Common myeloid progenitor, CD34-positive (primary cell): Measurements from ENCODE around the gene USP35.

Source experiments
- CTCF ChIA-PET: fragments of 350-600 bp; sonication (Branson Sonifier 250); formaldehyde crosslinking; loops from one replicate; lab custom pipeline; 2021; ENCODE audit warnings: antibody characterized with exemption; lab: Charles Lee
- POLR2A ChIA-PET: fragments of 350-600 bp; sonication (Branson Sonifier 250); formaldehyde crosslinking; loops from one replicate; lab custom pipeline; 2021; ENCODE audit warnings: antibody characterized with exemption; lab: Charles Lee
- DNase-seq, 3 donors: peaks; one replicate each; pipeline versions ENCODE4 v3.0.0 to v3.0.0-alpha.2; 2013
- H3K27ac ChIP-seq, 2 experiments: 1 replicate in 1 of 2; 2 replicates in 1 of 2; pipeline ENCODE4 v1.7.0; 2013; ENCODE audit warnings: inconsistent platforms in 2 of 2, low read length in 2 of 2, mild to moderate bottlenecking in 2 of 2, low read depth in 1 of 2, moderate library complexity in 1 of 2; ENCODE audit not compliant: severe bottlenecking in 2 of 2, insufficient read depth in 1 of 2, poor library complexity in 1 of 2
- H3K27me3 ChIP-seq, 5 experiments: replicated peaks in 2 of 5; 1 replicate in 3 of 5; 2 replicates in 2 of 5; pipeline versions ENCODE4 v1.6.1 to v1.7.0; 2013; ENCODE audit warnings: low read length in 4 of 5, mild to moderate bottlenecking in 2 of 5, moderate library complexity in 2 of 5, inconsistent platforms in 1 of 5; ENCODE audit not compliant: insufficient read depth in 5 of 5, control insufficient read depth in 4 of 5
- H3K36me3 ChIP-seq, 4 experiments: 1 replicate in 2 of 4; 2 replicates in 2 of 4; pipeline versions ENCODE4 v1.6.1 to v1.7.0; 2013; ENCODE audit warnings: low read length in 3 of 4, control low read depth in 1 of 4, mild to moderate bottlenecking in 1 of 4; ENCODE audit not compliant: control insufficient read depth in 4 of 4, insufficient read depth in 4 of 4
- H3K4me1 ChIP-seq, 4 experiments: 1 replicate in 3 of 4; 2 replicates in 1 of 4; pipeline versions ENCODE4 v1.6.1 to v1.7.1; 2013; ENCODE audit warnings: low read length in 3 of 4, mild to moderate bottlenecking in 3 of 4, control low read depth in 1 of 4, inconsistent platforms in 1 of 4, moderate library complexity in 1 of 4; ENCODE audit not compliant: control insufficient read depth in 4 of 4, insufficient read depth in 4 of 4; ENCODE audit errors: control extremely low read depth in 1 of 4
- H3K4me3 ChIP-seq, 7 experiments: 1 replicate in 4 of 7; 2 replicates in 3 of 7; pipeline versions ENCODE4 v1.5.1 to v1.7.0; 2013; ENCODE audit warnings: mild to moderate bottlenecking in 7 of 7, low read length in 6 of 7, moderate library complexity in 6 of 7, inconsistent platforms in 2 of 7, low read depth in 2 of 7, control low read depth in 1 of 7; ENCODE audit not compliant: insufficient read depth in 4 of 7, control insufficient read depth in 1 of 7; ENCODE audit errors: extremely low read depth in 1 of 7
- H3K9me3 ChIP-seq, 5 experiments: 1 replicate in 4 of 5; 2 replicates in 1 of 5; pipeline versions ENCODE4 v1.6.1 to v1.7.1; 2013; ENCODE audit warnings: low read length in 4 of 5, mild to moderate bottlenecking in 2 of 5, inconsistent platforms in 1 of 5, low read depth in 1 of 5, moderate library complexity in 1 of 5; ENCODE audit not compliant: control insufficient read depth in 4 of 5, insufficient read depth in 2 of 5; ENCODE audit errors: control extremely low read depth in 1 of 5
- WGBS: methylation state at CpG from one replicate; pipeline ENCODE4 v1.1.5; 2013; ENCODE audit not compliant: insufficient coverage; 5-methylcytosine and 5-hydroxymethylcytosine counted together

USP35 gene

GRCh38 chr11:78224906-78225420 is 36.2 kb downstream of the USP35 start:
- Histone ChIP-seq H3K4me1 (peaks cover 2 to 14% (median 7%) of the 10 kb centered on the region in 4 experiments), H3K9me3 (no peaks in the 10 kb centered on the region), H3K4me3 (no peak overlapping the region), H3K36me3 (peaks cover 21 to 66% (median 47%) of the 10 kb centered on the region in 4 experiments), H3K27ac (no peak overlapping the region), H3K27me3 (no peaks in the 10 kb centered on the region)
- WGBS = 100% methylated on average over 3 of the region's 7 CpGs
- CTCF ChIA-PET = interaction anchor here (0.8 to 6.5 kb wide), 3 partner anchors 14 to 340 kb away, joined by 3 to 67 read pairs (median 3); partner anchors contain the start of gene USP35
- no peak for DNase-seq
- POLR2A ChIA-PET = no interaction called here

- WGBS = 99% methylated on average over 10 of the region's 12 CpGs
- no peak for DNase-seq
These were observed 38.3 kb downstream of the USP35 start for GRCh38 chr11:78226684-78227680.

GRCh38 chr11:78227921-78228320 is 39.2 kb downstream of the USP35 start:
- CTCF ChIA-PET = interaction anchor here (0.7 to 6.5 kb wide), 30 partner anchors 8 to 360 kb away, joined by 3 to 67 read pairs (median 4); no protein-coding TSS in a partner anchor
- Histone ChIP-seq H3K4me3 (no peak overlapping the region), H3K4me1 (peaks cover 2 to 22% (median 11%) of the 10 kb centered on the region in 4 experiments), H3K9me3 (no peaks in the 10 kb centered on the region), H3K27ac (peak overlapping the region in 1 of 2 experiments; percentile 3), H3K36me3 (peaks cover 14 to 40% (median 24%) of the 10 kb centered on the region in 4 experiments), H3K27me3 (no peaks in the 10 kb centered on the region)
- DNase-seq = no peak
- WGBS = 84% methylated on average over 4 of the region's 4 CpGs
- POLR2A ChIA-PET = interaction anchor here (1.2 kb wide), 1 partner anchor 188 kb away, joined by 5 read pairs; no protein-coding TSS in a partner anchor

More at GRCh38 chr11:78226684-78227680, 38.3 kb downstream of the USP35 start:
- H3K4me3 ChIP-seq = no peak overlapping the region
- ChIA-PET POLR2A (interaction anchor here (1.2 kb wide), 1 partner anchor 189 kb away, joined by 5 read pairs; no protein-coding TSS in a partner anchor), CTCF (interaction anchor here (1.0 to 6.5 kb wide), 10 partner anchors 13 to 346 kb away, joined by 3 to 67 read pairs (median 4); no protein-coding TSS in a partner anchor)
- H3K9me3 ChIP-seq = no peaks in the 10 kb centered on the region
- H3K4me1 ChIP-seq = peaks cover 2 to 22% (median 11%) of the 10 kb centered on the region in 4 experiments
- no peaks in the 10 kb centered on the region for H3K27me3 ChIP-seq
- H3K36me3 ChIP-seq = peaks cover 16 to 45% (median 28%) of the 10 kb centered on the region in 4 experiments
- no peak overlapping the region for H3K27ac ChIP-seq

GRCh38 chr11:78228467-78228866 is 39.7 kb downstream of the USP35 start:
- H3K27ac ChIP-seq = no peak overlapping the region
- peak; percentile 77 to 88 (median 87) for DNase-seq

GRCh38 chr11:78229106-78229505 is 40.4 kb downstream of the USP35 start:
- CTCF ChIA-PET = interaction anchor here (1.0 to 6.5 kb wide), 12 partner anchors 9 to 359 kb away, joined by 3 to 67 read pairs (median 4); no protein-coding TSS in a partner anchor
- WGBS = 100% methylated on average over 2 of the region's 2 CpGs

More at GRCh38 chr11:78228467-78228866, 39.7 kb downstream of the USP35 start:
- WGBS = no CpG with 5 or more reads among the region's 3 CpGs
- POLR2A ChIA-PET = interaction anchor here (1.2 kb wide), 1 partner anchor 188 kb away, joined by 5 read pairs; no protein-coding TSS in a partner anchor
- no peaks in the 10 kb centered on the region for H3K27me3 ChIP-seq
- CTCF ChIA-PET = interaction anchor here (0.7 to 6.5 kb wide), 31 partner anchors 9 to 360 kb away, joined by 3 to 67 read pairs (median 4); no protein-coding TSS in a partner anchor
- H3K4me1 ChIP-seq = peaks cover 2 to 22% (median 11%) of the 10 kb centered on the region in 4 experiments
- H3K36me3 ChIP-seq = peaks cover 9 to 34% (median 21%) of the 10 kb centered on the region in 4 experiments
- no peak overlapping the region for H3K4me3 ChIP-seq
- no peaks in the 10 kb centered on the region for H3K9me3 ChIP-seq

GRCh38 chr11:78230161-78230877 is 41.6 kb downstream of the USP35 start:
- ChIA-PET POLR2A (no interaction called here), CTCF (interaction anchor here (1.3 kb wide), 1 partner anchor 334 kb away, joined by 5 read pairs; no protein-coding TSS in a partner anchor)
- 73% methylated on average over 4 of the region's 7 CpGs for whole genome bisulfite sequencing
- peaks cover 3 to 16% (median 9%) of the 10 kb centered on the region in 4 experiments for H3K36me3 ChIP-seq
- H3K9me3 ChIP-seq = no peaks in the 10 kb centered on the region
- H3K27me3 ChIP-seq = no peaks in the 10 kb centered on the region
- H3K27ac ChIP-seq = no peak overlapping the region
- DNase-seq = peak in 2 of 3 donors; percentile 24 to 36
- no peak overlapping the region for H3K4me3 ChIP-seq
- H3K4me1 ChIP-seq = peaks cover 2 to 22% (median 11%) of the 10 kb centered on the region in 4 experiments

More at GRCh38 chr11:78229106-78229505, 40.4 kb downstream of the USP35 start:
- no peak overlapping the region for H3K27ac ChIP-seq
- no peaks in the 10 kb centered on the region for H3K9me3 ChIP-seq
- POLR2A ChIA-PET = no interaction called here
- peaks cover 9 to 28% (median 19%) of the 10 kb centered on the region in 4 experiments for H3K36me3 ChIP-seq
- H3K27me3 ChIP-seq = no peaks in the 10 kb centered on the region
- DNase-seq = no peak
- H3K4me3 ChIP-seq = no peak overlapping the region
- H3K4me1 ChIP-seq = peaks cover 2 to 22% (median 11%) of the 10 kb centered on the region in 4 experiments
